Ascending aorta (tissue), 2 donors: ENCODE results near the gene HACD3. TPM values are rescaled to one million over a fixed set of nuclear protein-coding genes. Genes with fewer than 3 reads are reported as not detected.

Source experiments
- DNase-seq, 2 donors: peaks; one replicate each; pipeline ENCODE4 v3.0.0-alpha.2; 2019; ENCODE audit warnings: low spot score in 2 of 2
- H3K27ac ChIP-seq, 2 donors: fragments of 200-600 bp; sonication (generic); one replicate each; pipeline ENCODE4 v1.5.1; 2016 to 2017; ENCODE audit warnings: mild to moderate bottlenecking in 1 of 2
- H3K27me3 ChIP-seq: fragments of 200-600 bp; sonication (generic); one replicate; pipeline ENCODE4 v1.5.1; 2017
- H3K36me3 ChIP-seq, 2 donors: fragments of 200-600 bp; sonication (generic); one replicate each; pipeline ENCODE4 v1.5.1; 2016
- H3K4me1 ChIP-seq, 2 donors: fragments of 200-600 bp; sonication (generic); one replicate each; pipeline ENCODE4 v1.5.1; 2016 to 2017; ENCODE audit warnings: mild to moderate bottlenecking in 1 of 2
- H3K4me3 ChIP-seq, 2 donors: fragments of 200-600 bp; sonication (generic); one replicate each; pipeline ENCODE4 v1.5.1; 2016 to 2017; ENCODE audit warnings: mild to moderate bottlenecking in 1 of 2
- H3K9me3 ChIP-seq, 2 donors: fragments of 200-600 bp; sonication (generic); one replicate each; pipeline ENCODE4 v1.5.1; 2016
- CTCF ChIP-seq, 3 experiments: fragments of 200-600 bp in 2 of 3; fragments of 450-650 bp in 1 of 3; sonication (generic) in 2 of 3; IDR thresholded peaks; one replicate each; pipeline ENCODE4 v1.5.1; 2016 to 2019; ENCODE audit warnings: antibody characterized with exemption in 3 of 3, mild to moderate bottlenecking in 1 of 3, moderate library complexity in 1 of 3
- intact Hi-C: fragments of 100-400 bp; cut with DNase I; formaldehyde crosslinking; loops from one replicate; pipeline ENCODE4 v1.15.1; 2023
- total RNA-seq: library from RNA; depleted of rRNA; stranded (reverse); fragments of >200 nt; gene quantifications from one replicate; pipeline ENCODE4 v1.1.0, GENCODE V29; 2016

Gene HACD3
- total RNA-seq, 1 donor from 2014 or later: 46.2 TPM

GRCh38 chr15:65512807-65513416, 17.4 kb upstream of the HACD3 start:
- intact Hi-C loops: no loop called here
- Histone ChIP-seq H3K27me3 (no peaks in the 10 kb centered on the region), H3K27ac (peak overlapping the region; percentile 66 to 70), H3K36me3 (peaks cover 11 to 17% of the 10 kb centered on the region in 2 donors), H3K4me1 (peaks cover 4 to 28% of the 10 kb centered on the region in 2 donors), H3K9me3 (no peaks in the 10 kb centered on the region), H3K4me3 (peak overlapping the region; percentile 24 to 53)
- DNase-seq: peak in 1 of 2 donors; percentile 68
- TF ChIP-seq CTCF (IDR thresholded peaks at IDR 0.05): no peak

- Histone ChIP-seq H3K4me3 (peak within 1 kb of the TSS; percentile 97 to 98), H3K9me3 (no peaks in the 10 kb centered on the region), H3K27me3 (no peaks in the 10 kb centered on the region), H3K27ac (peak within 1 kb of the TSS; percentile 87 to 93), H3K4me1 (peaks cover 4 to 26% of the 10 kb centered on the region in 2 donors), H3K36me3 (no peaks in the 10 kb centered on the region)
- intact Hi-C loops: loop anchor here (1.0 to 2.0 kb wide), 2 partner anchors 14 to 94 kb away; partner anchors contain the start of genes HACD3 and INTS14
- peak; percentile 81 to 96 (median 93) for TF ChIP-seq CTCF (IDR thresholded peaks at IDR 0.05)
- peak; percentile 60 to 95 for DNase-seq
Observed at GRCh38 chr15:65516997-65517865, 13.0 kb upstream of the HACD3 start, which contains the start of gene DPP8. DPP8 (minus strand) TSS chr15:65517689; CDS start chr15:65512553, 5,136 bp downstream.

GRCh38 chr15:65517866-65518207, 12.4 kb upstream of the HACD3 start:
- H3K27ac ChIP-seq: peak overlapping the region; percentile 87 to 93
- peaks cover 4 to 20% of the 10 kb centered on the region in 2 donors for H3K4me1 ChIP-seq
- no peak for TF ChIP-seq CTCF (IDR thresholded peaks at IDR 0.05)
- H3K4me3 ChIP-seq: peak overlapping the region; percentile 97 to 98
- no peaks in the 10 kb centered on the region for H3K27me3 ChIP-seq
- H3K36me3 ChIP-seq: no peaks in the 10 kb centered on the region
- intact Hi-C loops: loop anchor here (1.0 to 2.0 kb wide), 2 partner anchors 13 to 93 kb away; partner anchors contain the start of genes HACD3 and INTS14
- no peak for DNase-seq
- no peaks in the 10 kb centered on the region for H3K9me3 ChIP-seq

GRCh38 chr15:65518633-65519285, 11.5 kb upstream of the HACD3 start:
- no peak for TF ChIP-seq CTCF (IDR thresholded peaks at IDR 0.05)
- Histone ChIP-seq H3K27ac (no peak overlapping the region), H3K36me3 (no peaks in the 10 kb centered on the region), H3K4me3 (no peak overlapping the region), H3K27me3 (no peaks in the 10 kb centered on the region), H3K9me3 (no peaks in the 10 kb centered on the region), H3K4me1 (peaks cover 4 to 17% of the 10 kb centered on the region in 2 donors)
- intact Hi-C loops: no loop called here
- DNase-seq: no peak

- no peak overlapping the region for H3K27ac ChIP-seq
- TF ChIP-seq CTCF (IDR thresholded peaks at IDR 0.05): no peak
- no peak overlapping the region for H3K4me3 ChIP-seq
- peaks cover 3 to 5% of the 10 kb centered on the region in 2 donors for H3K4me1 ChIP-seq
- H3K9me3 ChIP-seq: no peaks in the 10 kb centered on the region
- H3K36me3 ChIP-seq: no peaks in the 10 kb centered on the region
- H3K27me3 ChIP-seq: no peaks in the 10 kb centered on the region
- intact Hi-C loops: no loop called here
- DNase-seq: no peak
Observed at GRCh38 chr15:65521350-65521749, 8.9 kb upstream of the HACD3 start.
